ENCODE data around the gene ABCG8. TPM values are rescaled to one million over a fixed set of nuclear protein-coding genes. Genes with fewer than 3 reads are reported as not detected.

The ABCG8 gene
- not detected in 2 replicates for total RNA-seq
- long read RNA-seq, result 0 reads

DNA sequence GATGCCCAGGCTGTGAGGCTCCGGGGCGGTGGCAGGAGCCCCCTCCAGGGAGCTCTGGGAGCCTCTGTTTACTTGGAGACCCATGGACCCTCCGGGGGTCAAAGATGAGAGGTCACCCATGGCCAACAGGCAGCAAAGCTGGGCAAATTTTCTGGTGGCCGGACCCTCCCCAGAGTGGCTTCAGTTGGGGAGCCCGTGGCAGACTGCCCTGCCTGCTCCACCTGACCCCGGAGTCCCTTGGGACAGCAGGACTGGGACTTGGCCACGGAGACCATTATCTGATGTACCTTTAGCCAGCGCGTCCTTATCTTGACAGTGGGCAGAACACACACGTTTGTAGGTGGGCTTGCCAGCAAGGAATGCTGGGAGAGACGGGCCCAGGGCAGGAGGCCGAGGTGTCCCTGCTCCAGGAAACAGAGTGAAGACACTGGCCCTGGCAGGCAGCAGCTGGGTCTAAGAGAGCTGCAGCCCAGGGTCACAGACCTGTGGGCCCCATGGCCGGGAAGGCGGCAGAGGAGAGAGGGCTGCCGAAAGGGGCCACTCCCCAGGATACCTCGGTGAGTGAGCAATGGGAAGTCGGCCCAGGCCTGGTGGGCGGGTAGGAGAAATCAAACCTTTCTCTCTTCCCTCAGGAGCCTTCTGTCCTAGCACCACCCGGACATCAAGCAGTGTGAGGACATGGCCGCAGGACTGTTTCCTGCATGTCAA is at the start of gene ABCG8, which contains the start of gene ABCG5:
ABCG8 (plus strand) TSS at position 412 of the 708 bp plus-strand sequence; CDS start at position 495, 83 bp downstream.
ABCG5 (minus strand) TSS at position 280 of the 708 bp plus-strand sequence; CDS start at position 120, 160 bp downstream.
- peak within 1 kb of the TSS; percentile 50 for H3K27ac Mint-ChIP-seq (ENCODE audit: unreplicated experiment)
- H3K36me3 Mint-ChIP-seq (ENCODE audit: low read depth), result no peaks in the 10 kb centered on the region
- H3K4me1 Mint-ChIP-seq, result peaks cover 10% of the 10 kb centered on the region
- H3K27me3 Mint-ChIP-seq (ENCODE audit: low read depth), result no peaks in the 10 kb centered on the region
- H3K9me3 Mint-ChIP-seq, result no peaks in the 10 kb centered on the region
- TF ChIP-seq, protein P1, sequence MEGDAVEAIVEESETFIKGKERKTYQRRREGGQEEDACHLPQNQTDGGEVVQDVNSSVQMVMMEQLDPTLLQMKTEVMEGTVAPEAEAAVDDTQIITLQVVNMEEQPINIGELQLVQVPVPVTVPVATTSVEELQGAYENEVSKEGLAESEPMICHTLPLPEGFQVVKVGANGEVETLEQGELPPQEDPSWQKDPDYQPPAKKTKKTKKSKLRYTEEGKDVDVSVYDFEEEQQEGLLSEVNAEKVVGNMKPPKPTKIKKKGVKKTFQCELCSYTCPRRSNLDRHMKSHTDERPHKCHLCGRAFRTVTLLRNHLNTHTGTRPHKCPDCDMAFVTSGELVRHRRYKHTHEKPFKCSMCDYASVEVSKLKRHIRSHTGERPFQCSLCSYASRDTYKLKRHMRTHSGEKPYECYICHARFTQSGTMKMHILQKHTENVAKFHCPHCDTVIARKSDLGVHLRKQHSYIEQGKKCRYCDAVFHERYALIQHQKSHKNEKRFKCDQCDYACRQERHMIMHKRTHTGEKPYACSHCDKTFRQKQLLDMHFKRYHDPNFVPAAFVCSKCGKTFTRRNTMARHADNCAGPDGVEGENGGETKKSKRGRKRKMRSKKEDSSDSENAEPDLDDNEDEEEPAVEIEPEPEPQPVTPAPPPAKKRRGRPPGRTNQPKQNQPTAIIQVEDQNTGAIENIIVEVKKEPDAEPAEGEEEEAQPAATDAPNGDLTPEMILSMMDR (conservative IDR thresholded peaks at IDR 0.05), result no peak
- no peak within 1 kb of the TSS for H3K4me3 Mint-ChIP-seq
- DNase-seq (ENCODE audit: low read depth, low spot score), result no peak

DNA sequence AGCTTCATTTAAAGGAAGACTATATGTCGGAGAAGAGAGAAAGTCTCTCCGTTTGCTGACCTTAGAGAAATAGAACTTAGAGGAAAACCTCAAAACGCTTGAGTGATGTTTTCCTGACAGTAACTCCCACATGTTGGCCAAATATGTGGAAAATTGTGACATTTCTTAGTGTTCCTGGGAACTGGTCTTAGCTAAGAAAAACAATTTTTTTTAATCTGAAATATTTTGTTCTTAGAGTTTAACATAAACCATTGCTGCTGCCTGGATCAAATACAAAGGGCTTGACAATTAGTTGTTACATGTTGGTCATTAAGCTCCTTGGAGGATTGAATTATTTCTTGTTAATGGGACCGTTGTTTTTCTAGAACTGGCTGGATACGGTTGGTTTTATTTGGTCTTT is 48.6 kb upstream of the ABCG8 start:
- DNase-seq (ENCODE audit: low read depth, low spot score), result no peak
- Mint-ChIP-seq H3K36me3 (ENCODE audit: low read depth) (peaks cover 2% of the 10 kb centered on the region), H3K27me3 (ENCODE audit: low read depth) (no peaks in the 10 kb centered on the region), H3K9me3 (no peaks in the 10 kb centered on the region), H3K4me1 (peaks cover 8% of the 10 kb centered on the region), H3K27ac (ENCODE audit: unreplicated experiment) (no peak overlapping the region), H3K4me3 (no peak overlapping the region)
- TF ChIP-seq, protein P1 (conservative IDR thresholded peaks at IDR 0.05), result no peak

DNA sequence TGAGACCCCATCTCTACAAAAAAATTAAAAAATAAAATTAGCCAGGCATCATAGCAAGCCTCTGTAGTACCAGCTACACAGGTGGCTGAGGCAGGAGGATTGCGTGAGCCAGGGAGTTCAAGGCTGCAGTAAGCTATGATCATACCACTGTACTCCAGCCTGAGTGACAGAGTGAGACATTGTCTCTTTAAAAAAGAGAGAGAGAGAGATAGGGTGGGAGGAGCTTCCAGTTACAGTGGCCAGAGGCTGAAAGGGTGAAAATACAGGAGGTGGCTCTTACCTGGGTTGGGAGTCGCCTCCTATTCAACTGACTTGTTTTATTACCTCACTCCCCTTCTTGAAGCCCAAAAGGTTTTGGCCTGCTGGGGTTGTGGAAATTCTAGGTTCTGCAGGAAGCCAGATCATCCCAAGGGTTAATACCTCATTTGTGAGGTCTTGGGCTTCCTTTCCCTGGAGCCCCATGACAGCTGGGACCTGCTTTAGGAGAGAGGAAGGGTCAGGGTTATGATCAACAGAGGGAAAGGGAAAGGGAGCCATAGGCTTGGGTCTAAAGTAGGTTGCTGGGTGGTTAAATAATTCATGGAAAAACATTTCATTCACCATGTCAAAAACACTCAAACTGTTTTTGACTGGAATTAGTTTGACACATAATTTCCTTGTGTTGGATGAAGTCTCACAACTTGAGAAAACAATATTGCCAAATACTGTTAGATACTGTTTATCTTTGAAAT is 47.6 kb upstream of the ABCG8 start:
- DNase-seq (ENCODE audit: low read depth, low spot score), result no peak
- peak overlapping the region; percentile 27 for H3K27ac Mint-ChIP-seq (ENCODE audit: unreplicated experiment)
- H3K9me3 Mint-ChIP-seq, result no peaks in the 10 kb centered on the region
- TF ChIP-seq, protein P1 (conservative IDR thresholded peaks at IDR 0.05), result no peak
- H3K4me3 Mint-ChIP-seq, result no peak overlapping the region
- peaks cover 2% of the 10 kb centered on the region for H3K36me3 Mint-ChIP-seq (ENCODE audit: low read depth)
- peaks cover 8% of the 10 kb centered on the region for H3K4me1 Mint-ChIP-seq
- no peaks in the 10 kb centered on the region for H3K27me3 Mint-ChIP-seq (ENCODE audit: low read depth)

DNA sequence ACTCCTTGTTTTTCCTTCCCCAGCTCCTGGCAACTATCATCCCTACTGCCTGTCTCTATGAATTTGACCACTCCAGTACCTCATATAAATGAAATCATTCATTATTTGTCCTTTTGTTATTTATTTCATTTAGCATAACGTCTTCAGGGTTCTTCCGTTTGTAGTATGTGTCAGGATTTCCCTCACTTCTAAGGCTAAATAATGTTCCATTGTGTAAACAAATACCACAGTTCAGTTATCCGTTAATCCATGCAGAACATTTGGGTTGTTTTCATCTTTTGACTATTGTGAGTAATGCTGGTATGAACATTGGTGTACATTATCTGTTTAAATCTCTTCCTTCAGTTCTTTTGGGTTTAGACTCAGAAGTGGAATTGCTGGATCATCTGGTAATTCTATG is 46.1 kb upstream of the ABCG8 start:
- Mint-ChIP-seq H3K4me1 (peaks cover 8% of the 10 kb centered on the region), H3K4me3 (no peak overlapping the region), H3K9me3 (no peaks in the 10 kb centered on the region), H3K27ac (ENCODE audit: unreplicated experiment) (no peak overlapping the region), H3K36me3 (ENCODE audit: low read depth) (peaks cover 2% of the 10 kb centered on the region), H3K27me3 (ENCODE audit: low read depth) (no peaks in the 10 kb centered on the region)
- DNase-seq (ENCODE audit: low read depth, low spot score), result no peak
- TF ChIP-seq, protein P1 (conservative IDR thresholded peaks at IDR 0.05), result no peak

DNA sequence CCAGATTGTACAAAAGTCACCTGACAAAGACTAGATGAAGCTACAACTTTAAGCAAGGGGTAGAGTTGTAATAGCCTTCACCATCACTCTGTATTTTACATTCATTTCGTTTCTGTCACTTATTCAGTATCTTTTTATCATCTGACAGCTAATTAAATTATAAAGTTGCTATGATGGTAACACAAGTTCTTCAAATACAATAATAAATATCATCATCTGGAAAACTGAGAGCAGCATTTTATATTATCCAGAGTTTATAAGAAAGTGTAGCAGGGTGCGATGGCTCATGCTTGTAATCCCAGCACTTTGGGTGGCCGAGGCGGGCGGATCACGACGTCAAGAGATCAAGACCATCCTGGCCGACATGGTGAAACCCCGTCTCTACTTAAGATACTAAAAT is 43.8 kb upstream of the ABCG8 start:
- Mint-ChIP-seq H3K4me3 (no peak overlapping the region), H3K36me3 (ENCODE audit: low read depth) (peaks cover 5% of the 10 kb centered on the region), H3K9me3 (no peaks in the 10 kb centered on the region), H3K4me1 (peaks cover 8% of the 10 kb centered on the region), H3K27me3 (ENCODE audit: low read depth) (no peaks in the 10 kb centered on the region), H3K27ac (ENCODE audit: unreplicated experiment) (no peak overlapping the region)
- no peak for DNase-seq (ENCODE audit: low read depth, low spot score)
- TF ChIP-seq, protein P1 (conservative IDR thresholded peaks at IDR 0.05), result no peak

Measured in neural crest cell (in vitro differentiated cells).